MCF 10A (cell line): ENCODE measurements around the gene RFX5. TPM values are rescaled to one million over a fixed set of nuclear protein-coding genes. Genes with fewer than 3 reads are reported as not detected.

Experiments
- BruUV-seq: library from RNA; stranded (reverse); fragments of 400-500 nt; replicated peaks from 2 replicates; lab custom pipeline; 2021; lab: Mats Ljungman, UMichigan
- CTCF ChIA-PET: fragments of 300-600 bp; sonication (Branson Sonifier 250); formaldehyde crosslinking; extraction: SDS; loops from one replicate; lab custom pipeline; 2021; ENCODE audit warnings: antibody characterized with exemption, inconsistent platforms; lab: Yijun Ruan, JAX
- POLR2A ChIA-PET: fragments of 300-600, 350-650 bp; sonication (Branson Sonifier 250); formaldehyde crosslinking; extraction: SDS; loops from one replicate; lab custom pipeline; 2020; ENCODE audit warnings: antibody characterized with exemption, inconsistent platforms; lab: Yijun Ruan, JAX
- DNase-seq: peaks from one replicate; pipeline ENCODE4 v3.0.0-alpha.2; 2018; ENCODE audit not compliant: unreplicated experiment
- H3K27ac Mint-ChIP-seq: one replicate; pipeline ENCODE4 v1.8.0; 2022; ENCODE audit warnings: mild to moderate bottlenecking, low read depth, mixed read lengths; ENCODE audit not compliant: unreplicated experiment
- H3K27me3 Mint-ChIP-seq: one replicate; pipeline ENCODE4 v1.8.0; 2022; ENCODE audit warnings: mixed read lengths; ENCODE audit not compliant: insufficient read depth, unreplicated experiment
- H3K36me3 Mint-ChIP-seq: one replicate; pipeline ENCODE4 v1.8.0; 2022; ENCODE audit warnings: mild to moderate bottlenecking, moderate library complexity, mixed read lengths; ENCODE audit not compliant: insufficient read depth, unreplicated experiment
- H3K4me1 Mint-ChIP-seq: one replicate; pipeline ENCODE4 v1.8.0; 2022; ENCODE audit warnings: mixed read lengths; ENCODE audit not compliant: insufficient read depth, unreplicated experiment
- H3K4me3 Mint-ChIP-seq: one replicate; pipeline ENCODE4 v1.8.0; 2022; ENCODE audit warnings: mild to moderate bottlenecking, moderate library complexity, mixed read lengths; ENCODE audit not compliant: unreplicated experiment
- H3K9me3 Mint-ChIP-seq: one replicate; pipeline ENCODE4 v1.8.0; 2022; ENCODE audit warnings: mixed read lengths; ENCODE audit not compliant: unreplicated experiment
- intact Hi-C: fragments of 100-400 bp; cut with micrococcal nuclease; formaldehyde crosslinking; loops from 2 replicates; pipeline ENCODE4 v1.14.1; 2022
- total RNA-seq: library from RNA; stranded (reverse); gene quantifications from 2 replicates; pipeline ENCODE4 v1.2.3, GENCODE V29; 2022
- TF ChIP-seq, protein P1 (sequence below): fragments of 200-600 bp; IDR thresholded peaks from one replicate; pipeline ENCODE4 v1.8.0; 2022; ENCODE audit warnings: antibody characterized with exemption, mild to moderate bottlenecking; ENCODE audit not compliant: unreplicated experiment

RFX5 gene
- total RNA-seq, 1 experiment from 2014 or later = 26.5 TPM

DNA sequence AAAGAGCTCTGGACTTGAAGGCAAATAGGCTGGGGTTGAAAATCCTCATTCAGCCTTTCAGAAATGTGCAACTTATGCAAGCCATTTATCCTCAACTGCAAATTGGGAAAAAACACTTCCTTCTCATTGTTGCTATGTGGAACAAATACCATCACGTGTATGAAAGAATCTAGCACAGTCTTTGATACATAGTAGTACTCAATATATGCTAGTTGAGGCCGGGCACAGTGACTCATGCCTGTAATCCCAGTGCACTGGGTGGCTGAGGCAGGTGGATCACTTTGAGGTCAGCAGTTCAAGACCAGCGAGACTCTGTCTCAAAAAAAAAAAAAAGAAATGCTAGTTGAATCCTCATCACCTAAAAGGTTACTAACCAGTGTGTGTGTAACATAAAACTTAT lies 28.1 kb downstream of the RFX5 start:
- H3K27ac Mint-ChIP-seq = no peak overlapping the region
- H3K4me1 Mint-ChIP-seq = peaks cover 25% of the 10 kb centered on the region
- no TSS peak for BruUV-seq
- TF ChIP-seq, protein P1, sequence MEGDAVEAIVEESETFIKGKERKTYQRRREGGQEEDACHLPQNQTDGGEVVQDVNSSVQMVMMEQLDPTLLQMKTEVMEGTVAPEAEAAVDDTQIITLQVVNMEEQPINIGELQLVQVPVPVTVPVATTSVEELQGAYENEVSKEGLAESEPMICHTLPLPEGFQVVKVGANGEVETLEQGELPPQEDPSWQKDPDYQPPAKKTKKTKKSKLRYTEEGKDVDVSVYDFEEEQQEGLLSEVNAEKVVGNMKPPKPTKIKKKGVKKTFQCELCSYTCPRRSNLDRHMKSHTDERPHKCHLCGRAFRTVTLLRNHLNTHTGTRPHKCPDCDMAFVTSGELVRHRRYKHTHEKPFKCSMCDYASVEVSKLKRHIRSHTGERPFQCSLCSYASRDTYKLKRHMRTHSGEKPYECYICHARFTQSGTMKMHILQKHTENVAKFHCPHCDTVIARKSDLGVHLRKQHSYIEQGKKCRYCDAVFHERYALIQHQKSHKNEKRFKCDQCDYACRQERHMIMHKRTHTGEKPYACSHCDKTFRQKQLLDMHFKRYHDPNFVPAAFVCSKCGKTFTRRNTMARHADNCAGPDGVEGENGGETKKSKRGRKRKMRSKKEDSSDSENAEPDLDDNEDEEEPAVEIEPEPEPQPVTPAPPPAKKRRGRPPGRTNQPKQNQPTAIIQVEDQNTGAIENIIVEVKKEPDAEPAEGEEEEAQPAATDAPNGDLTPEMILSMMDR = no peak
- no peaks in the 10 kb centered on the region for H3K9me3 Mint-ChIP-seq
- intact Hi-C loops = no loop called here
- H3K4me3 Mint-ChIP-seq = no peak overlapping the region
- H3K36me3 Mint-ChIP-seq = peaks cover 89% of the 10 kb centered on the region
- no peak for DNase-seq
- ChIA-PET POLR2A (interaction anchor here (0.6 to 10.5 kb wide), 2 partner anchors 8 to 26 kb away, joined by 3 to 253 read pairs; partner anchors contain the start of gene PI4KB), CTCF (interaction anchor here (27.4 kb wide), 1 partner anchor 22 kb away, joined by 566 read pairs; no protein-coding TSS in a partner anchor)
- H3K27me3 Mint-ChIP-seq = no peaks in the 10 kb centered on the region

GRCh38 chr1:151315565-151316235 lies 31.4 kb downstream of the RFX5 start:
- H3K36me3 Mint-ChIP-seq = peaks cover 76% of the 10 kb centered on the region

GRCh38 chr1:151314137-151314875 lies 32.7 kb downstream of the RFX5 start:
- CTCF ChIA-PET = interaction anchor here (8.8 to 27.4 kb wide), 2 partner anchors 14 to 26 kb away, joined by 115 to 566 read pairs; no protein-coding TSS in a partner anchor

More at GRCh38 chr1:151315565-151316235, 31.4 kb downstream of the RFX5 start:
- Mint-ChIP-seq H3K4me1 (peaks cover 44% of the 10 kb centered on the region), H3K27ac (no peak overlapping the region), H3K27me3 (no peaks in the 10 kb centered on the region), H3K4me3 (no peak overlapping the region), H3K9me3 (no peaks in the 10 kb centered on the region)
- POLR2A ChIA-PET = interaction anchor here (2.5 to 10.5 kb wide), 2 partner anchors 11 to 83 kb away, joined by 12 to 253 read pairs; partner anchors contain the start of genes PI4KB and PSMB4
- BruUV-seq = TSS peak; percentile 38
- CTCF ChIA-PET = interaction anchor here (1.0 to 27.4 kb wide), 4 partner anchors 11 to 25 kb away, joined by 3 to 566 read pairs (median 59); partner anchors contain the start of gene PI4KB
- no peak for DNase-seq
- TF ChIP-seq, protein P1 = no peak
- intact Hi-C loops = no loop called here

More at GRCh38 chr1:151314137-151314875, 32.7 kb downstream of the RFX5 start:
- no peak overlapping the region for H3K4me3 Mint-ChIP-seq
- no TSS peak for BruUV-seq
- intact Hi-C loops = no loop called here
- H3K36me3 Mint-ChIP-seq = peaks cover 76% of the 10 kb centered on the region
- H3K9me3 Mint-ChIP-seq = no peaks in the 10 kb centered on the region
- H3K4me1 Mint-ChIP-seq = peaks cover 40% of the 10 kb centered on the region
- H3K27me3 Mint-ChIP-seq = no peaks in the 10 kb centered on the region
- TF ChIP-seq, protein P1 = no peak
- POLR2A ChIA-PET = interaction anchor here (1.1 to 10.5 kb wide), 8 partner anchors 12 to 308 kb away, joined by 3 to 253 read pairs (median 4); partner anchors contain the start of genes MINDY1, PI4KB, PSMB4 and PSMD4
- DNase-seq = peak; percentile 78
- peak overlapping the region; percentile 49 for H3K27ac Mint-ChIP-seq
